HG03571 (cell line): ENCODE data around the gene GGT1.
"Not testable (repeated sequence)": the region's sequence is repeated elsewhere in the genome, so short reads cannot be mapped to it uniquely, and the experiment has no call there.

Source experiments
- ATAC-seq: cut with Tn5 transposase; IDR thresholded peaks from one replicate; pipeline ENCODE4 v1.9.1; 2021; ENCODE audit not compliant: unreplicated experiment

The GGT1 gene

DNA sequence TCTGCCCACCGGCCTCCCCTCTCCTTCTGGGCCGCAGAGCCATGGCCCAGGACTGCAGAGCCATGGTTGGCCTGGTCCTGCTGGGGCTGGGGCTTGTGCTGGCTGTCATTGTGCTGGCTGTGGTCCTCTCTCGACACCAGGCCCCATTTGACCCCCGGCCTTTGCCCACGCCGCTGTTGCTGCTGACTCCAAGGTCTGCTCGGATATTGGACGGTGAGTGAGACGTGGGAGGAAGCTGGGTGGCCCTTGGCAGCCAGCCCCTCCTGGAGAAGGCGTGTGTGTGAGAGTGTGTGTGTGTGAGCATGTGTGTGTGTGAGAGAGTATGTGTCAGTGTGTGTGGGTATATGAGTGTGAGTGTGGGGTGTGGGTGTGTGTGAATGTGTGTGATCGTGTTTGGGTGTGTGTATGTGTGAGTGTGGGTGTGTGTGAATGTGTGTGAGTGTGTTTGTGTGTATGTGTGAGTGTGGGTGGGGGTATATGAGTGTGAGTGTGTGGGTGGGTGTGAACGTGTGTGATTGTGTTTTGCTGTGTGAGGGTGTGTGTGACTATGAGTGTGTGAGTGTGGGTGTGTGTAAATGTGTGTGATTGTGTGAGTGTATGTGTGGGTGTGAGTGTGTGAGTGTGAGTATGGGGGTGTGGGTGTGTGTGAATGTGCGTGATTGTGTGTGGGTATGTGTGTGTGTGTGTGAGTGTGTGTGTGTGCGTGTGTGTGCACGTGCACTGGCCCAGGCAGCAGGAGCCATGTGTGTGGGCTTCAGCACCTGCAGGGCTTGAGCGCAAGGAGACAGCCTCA is 30.4 kb downstream of the GGT1 start:
- not testable (repeated sequence) for ATAC-seq

DNA sequence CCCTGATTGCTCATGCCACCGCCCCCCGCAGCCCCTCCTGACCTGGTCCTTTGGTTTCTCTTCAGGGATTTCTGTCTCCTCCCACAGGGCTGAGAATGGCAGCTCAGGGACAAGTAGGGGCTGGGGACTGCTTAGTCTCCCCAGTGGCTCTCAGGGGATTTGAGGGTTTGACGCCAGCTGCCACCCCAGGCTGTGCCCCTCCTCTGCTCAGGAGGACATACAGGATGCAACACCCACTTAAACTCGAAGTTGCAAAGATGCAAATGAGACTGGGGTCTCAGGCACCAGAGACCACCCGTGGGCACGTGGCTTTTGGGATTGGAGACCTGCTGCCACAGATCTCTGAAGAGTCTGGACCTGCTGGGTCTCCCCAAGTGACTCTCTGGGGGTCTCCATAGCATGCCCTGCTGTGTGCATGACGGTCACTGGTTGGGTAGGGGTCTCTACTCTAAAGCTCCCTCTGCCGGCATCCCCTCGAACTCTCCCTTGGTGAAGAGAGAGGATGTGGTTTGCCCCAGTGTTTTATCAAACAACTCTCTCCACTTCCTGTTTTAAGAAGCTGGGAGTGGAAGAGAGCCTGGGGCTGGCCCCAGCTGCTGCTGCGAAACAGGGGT is 31.9 kb downstream of the GGT1 start:
- ATAC-seq, result not testable (repeated sequence)

DNA sequence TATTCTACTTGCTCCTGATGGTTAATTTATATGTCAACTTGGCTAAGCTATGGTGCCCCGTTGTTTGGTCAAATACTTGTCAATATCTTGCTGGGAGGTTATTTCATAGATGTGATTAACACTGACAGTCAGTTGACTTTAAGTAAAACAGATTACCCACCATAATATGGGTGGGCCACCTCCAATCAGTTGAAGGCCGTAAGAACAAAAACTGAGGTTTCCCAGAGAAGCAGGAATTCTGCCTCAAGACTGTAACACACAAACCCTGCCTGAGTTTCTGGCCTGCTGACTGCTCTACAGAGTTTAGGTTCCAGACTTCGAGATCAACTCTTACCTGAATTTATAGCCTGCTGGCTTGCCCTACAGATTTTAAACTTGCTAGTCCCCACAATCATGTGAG is 33.5 kb downstream of the GGT1 start:
- not testable (repeated sequence) for ATAC-seq

DNA sequence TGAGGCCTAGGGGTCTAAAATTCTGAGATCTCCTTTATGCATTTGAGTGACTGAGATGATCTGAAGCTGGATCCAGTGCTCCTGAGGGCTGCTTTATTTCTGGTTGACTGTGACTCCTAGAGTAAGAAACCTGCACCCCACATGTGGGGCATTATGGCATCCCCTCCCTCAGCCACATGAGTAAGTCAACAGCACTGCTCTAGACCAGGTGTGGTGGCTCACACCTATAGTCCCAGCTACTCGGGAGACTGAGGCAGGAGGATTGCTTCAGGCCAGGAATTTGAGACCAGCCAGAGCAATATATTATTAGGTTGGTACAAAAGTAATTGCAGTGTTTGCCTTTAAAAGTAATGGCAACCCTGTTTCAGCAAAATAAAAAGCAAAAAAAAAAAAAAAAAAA is 39.3 kb downstream of the GGT1 start:
- ATAC-seq, result not testable (repeated sequence)

DNA sequence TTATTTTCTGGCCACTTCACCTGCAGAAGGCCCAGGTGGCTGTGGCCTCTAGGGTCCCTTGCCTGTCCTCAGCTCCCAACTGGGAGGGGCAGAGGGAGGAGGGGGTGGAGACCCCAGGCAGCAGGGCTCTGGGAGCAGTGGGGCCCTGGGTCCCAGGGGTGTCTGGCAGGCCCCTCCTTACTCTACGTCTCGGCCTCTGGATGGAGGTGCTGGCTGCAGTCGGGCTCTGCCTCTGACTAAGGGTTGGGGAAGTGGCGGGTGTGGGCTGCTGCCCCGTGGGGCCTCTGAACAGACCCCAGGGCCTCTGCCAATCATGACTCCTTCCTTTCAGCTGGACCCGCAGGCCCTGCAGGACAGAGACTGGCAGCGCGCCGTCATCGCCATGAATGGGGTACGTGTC is 41.4 kb downstream of the GGT1 start:
- ATAC-seq, result not testable (repeated sequence)

DNA sequence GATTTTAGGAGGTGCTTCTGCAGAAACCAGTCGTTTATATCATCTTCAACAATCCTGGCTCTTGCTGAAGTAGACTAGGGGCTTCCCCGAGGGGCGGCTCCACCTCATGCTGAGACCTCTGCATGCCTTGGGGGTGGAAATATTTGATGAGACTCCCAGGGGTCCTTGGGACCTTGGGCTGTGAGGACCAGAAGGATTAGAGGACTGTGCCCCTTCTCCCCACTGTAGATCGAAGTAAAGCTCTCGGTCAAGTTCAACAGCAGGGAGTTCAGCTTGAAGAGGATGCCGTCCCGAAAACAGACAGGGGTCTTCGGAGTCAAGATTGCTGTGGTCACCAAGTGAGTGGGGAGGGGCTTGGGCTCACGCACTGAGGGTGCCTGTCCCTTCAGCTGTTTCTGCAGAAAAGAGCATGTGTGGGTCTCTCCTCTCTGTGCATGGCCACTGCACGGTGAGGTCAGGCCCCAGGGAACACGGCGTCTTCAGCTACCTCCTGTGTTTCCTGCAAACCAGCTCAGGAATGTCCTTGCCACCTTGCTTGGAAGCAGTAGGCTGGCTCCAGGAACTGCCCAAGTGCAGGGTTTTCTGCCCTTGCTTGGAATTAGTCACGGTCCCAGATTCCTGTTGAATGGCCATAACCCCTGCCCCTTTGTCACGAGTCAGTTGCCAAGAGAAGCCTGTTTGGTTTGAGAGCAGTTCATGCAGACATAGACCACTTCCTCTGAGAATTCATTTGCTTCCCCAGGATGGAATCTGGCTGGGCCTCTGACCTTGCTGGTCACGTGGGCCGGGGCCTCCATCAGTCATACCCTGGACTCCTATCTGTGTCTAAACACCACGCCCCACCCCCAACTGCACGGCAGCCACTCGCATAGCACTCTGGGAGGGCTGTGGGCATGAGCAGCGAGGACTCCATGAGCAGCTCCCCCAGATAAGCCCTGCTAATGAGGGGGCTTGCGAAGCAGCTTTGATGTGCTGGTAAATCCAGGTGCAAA is 42.7 kb downstream of the GGT1 start:
- not testable (repeated sequence) for ATAC-seq

DNA sequence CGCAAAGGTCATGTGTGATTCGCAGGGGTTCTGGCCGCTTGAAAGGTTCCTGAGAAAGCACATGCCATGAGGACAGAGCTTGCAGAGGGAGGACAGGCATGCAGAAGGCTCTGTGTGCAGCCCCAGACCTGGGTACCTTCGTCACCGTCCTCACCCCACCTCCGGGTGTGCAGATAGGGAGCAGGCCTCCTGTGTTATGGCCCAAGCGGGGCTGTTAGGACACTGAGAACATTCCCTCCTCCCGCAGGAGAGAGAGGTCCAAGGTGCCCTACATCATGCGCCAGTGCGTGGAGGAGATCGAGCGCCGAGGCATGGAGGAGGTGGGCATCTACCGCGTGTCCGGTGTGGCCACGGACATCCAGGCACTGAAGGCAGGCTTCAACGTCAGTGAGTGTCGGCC is 43.8 kb downstream of the GGT1 start:
- not testable (repeated sequence) for ATAC-seq

DNA sequence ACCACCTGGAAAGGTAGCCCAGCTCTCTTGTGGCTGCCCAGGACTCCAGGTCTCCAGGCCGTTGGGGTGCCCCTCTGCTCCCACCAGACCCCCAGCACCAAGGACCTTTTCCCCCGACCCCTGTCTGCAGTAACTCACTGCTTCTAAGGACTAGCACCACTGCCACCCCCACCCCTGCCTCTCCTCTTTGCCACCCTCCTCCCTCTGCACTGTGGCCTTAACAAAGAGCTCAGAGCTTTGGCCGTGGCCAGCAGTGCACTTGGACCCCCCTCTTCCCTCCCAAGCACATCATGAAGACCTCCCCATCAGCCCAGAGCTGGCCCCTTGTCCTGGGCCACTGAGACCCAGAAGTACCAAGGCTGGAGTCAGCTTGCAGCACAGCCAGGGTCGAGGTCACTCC is 46.4 kb downstream of the GGT1 start:
- ATAC-seq, result not testable (repeated sequence)

DNA sequence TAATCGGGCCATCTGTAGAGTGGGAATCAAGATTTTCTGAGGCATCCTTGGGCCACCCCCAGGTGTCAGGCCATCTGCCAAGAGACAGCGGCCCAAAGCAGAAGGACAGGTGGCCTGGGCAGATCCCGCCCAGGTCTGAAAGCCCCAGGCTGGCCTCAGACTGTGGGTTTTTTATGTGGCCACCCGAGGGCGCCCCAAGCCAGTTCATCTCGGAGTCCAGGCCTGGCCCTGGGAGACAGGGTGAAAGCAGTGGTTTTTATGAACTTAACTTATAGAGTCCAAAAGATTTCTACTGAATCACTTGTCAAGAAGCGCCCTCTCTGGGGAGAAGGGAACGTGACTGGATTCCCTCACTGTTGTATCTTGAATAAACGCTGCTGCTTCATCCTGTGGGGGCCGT is 47.9 kb downstream of the GGT1 start:
- not testable (repeated sequence) for ATAC-seq

DNA sequence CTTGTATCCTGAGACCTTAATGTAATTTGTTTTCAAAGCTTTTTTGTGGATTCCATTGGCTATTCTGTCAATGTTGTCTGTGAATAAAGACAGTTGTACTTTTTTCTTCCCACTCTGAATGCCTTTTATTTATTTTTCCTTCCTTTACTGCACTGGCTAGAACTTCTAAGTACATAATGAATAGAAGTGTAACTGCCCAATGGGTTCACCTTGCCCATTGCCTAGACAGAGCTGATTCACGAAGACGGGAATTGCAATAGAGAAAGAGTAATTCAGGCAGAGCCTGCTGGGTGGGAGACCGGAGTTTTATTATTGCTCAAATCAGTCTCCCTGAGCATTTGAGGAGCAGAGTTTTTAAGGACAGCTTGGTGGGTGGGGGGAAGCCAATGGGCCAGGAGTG is 62.4 kb downstream of the GGT1 start:
- not testable (repeated sequence) for ATAC-seq

DNA sequence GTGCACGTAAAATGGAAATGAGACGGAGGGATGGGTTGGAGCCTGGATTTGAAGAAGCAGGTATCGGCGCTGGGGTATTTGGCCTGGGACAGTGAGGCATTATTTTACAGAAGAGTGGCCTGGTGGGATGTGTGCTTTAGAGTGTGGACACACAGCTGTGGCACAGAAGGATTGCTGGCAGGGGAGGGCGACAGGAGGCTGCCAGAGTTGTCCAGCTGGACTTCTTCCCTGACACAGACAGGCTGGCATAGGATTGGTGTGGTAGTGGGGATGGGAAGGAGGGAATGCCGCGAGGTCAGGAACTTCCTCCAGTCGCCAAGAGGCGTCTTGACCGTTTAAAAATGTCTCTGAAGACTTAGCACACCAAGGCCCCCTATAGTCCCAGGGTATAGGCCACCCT is 64.9 kb downstream of the GGT1 start:
- ATAC-seq, result not testable (repeated sequence)

DNA sequence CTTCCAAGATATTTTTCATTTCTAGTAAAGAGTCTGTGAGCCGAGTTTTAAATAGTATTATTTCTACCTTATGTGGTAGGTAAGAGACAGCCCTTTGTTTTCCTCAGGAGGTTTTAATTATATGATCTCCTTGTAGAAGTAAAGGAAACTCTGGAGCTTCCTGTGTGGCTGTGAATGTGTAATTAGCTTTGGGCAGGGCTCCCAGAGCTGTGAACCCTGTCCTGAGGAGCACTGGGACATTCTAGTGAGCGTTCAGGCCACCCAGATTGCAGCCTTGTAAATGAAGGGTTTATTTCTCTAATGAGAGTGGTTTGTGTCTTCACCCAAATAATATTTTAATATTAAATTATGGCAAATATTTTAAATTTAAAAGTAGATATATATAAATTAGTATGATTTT is 69.5 kb downstream of the GGT1 start:
- ATAC-seq, result not testable (repeated sequence)
